ENCODE results near the gene C1GALT1. TPM values are rescaled to one million over a fixed set of nuclear protein-coding genes. Genes with fewer than 3 reads are reported as not detected.
"Not testable (repeated sequence)": the region's sequence is repeated elsewhere in the genome, so short reads cannot be mapped to it uniquely, and the experiment has no call there.

Gene C1GALT1
- total RNA-seq, 1 experiment from 2014 or later: 27.2 TPM

GRCh38 chr7:7191137-7191536 is 8.8 kb downstream of the C1GALT1 start (continued):
- no peak for TF ChIP-seq REST (IDR thresholded peaks at IDR 0.05; ENCODE audit: low read depth)
- TF ChIP-seq TCF7L2 (IDR thresholded peaks at IDR 0.05; ENCODE audit: borderline replicate concordance, extremely low read depth, insufficient read depth, insufficient read length): no peak

- H3K36me3 ChIP-seq (ENCODE audit: control insufficient read depth in 1 of 2, insufficient read depth in 2 of 2, low read length in 2 of 2); H3K4me3 ChIP-seq (replicated peaks in 1 of 2; ENCODE audit: low read depth in 1 of 2, low read length in 2 of 2); ATAC-seq; H3K27me3 ChIP-seq (ENCODE audit: insufficient read depth, low read length); H2AFZ ChIP-seq (ENCODE audit: low read depth, low read length, poor library complexity, severe bottlenecking); DNase-seq (ENCODE audit: low read depth, low spot score); H3K9ac ChIP-seq (ENCODE audit: low read length); intact Hi-C loops (cut with micrococcal nuclease); H4K20me1 ChIP-seq (ENCODE audit: insufficient read depth); RAD21 ChIA-PET (ENCODE audit: low non-redundant PET in 1 of 2, low total read pairs in 2 of 2, uncharacterized antibody in 2 of 2, unreplicated experiment in 2 of 2); BruUV-seq (replicated peaks); H3K4me2 ChIP-seq (ENCODE audit: low read length); CTCF ChIA-PET; H3K4me1 ChIP-seq (ENCODE audit: control insufficient read depth in 1 of 2, insufficient read depth in 2 of 2, low read length in 2 of 2); H3K9me3 ChIP-seq (ENCODE audit: control insufficient read depth in 1 of 2, insufficient read depth in 1 of 2, low read depth in 1 of 2, low read length in 2 of 2); H3K27ac ChIP-seq (ENCODE audit: low read depth, low read length); POLR2A ChIA-PET; H3K9me2 ChIP-seq (ENCODE audit: insufficient read depth): not testable (repeated sequence)
- H3K79me2 ChIP-seq (ENCODE audit: insufficient read depth, low read length): peaks cover 84% of the 10 kb centered on the region
These were observed 10.7 kb downstream of the C1GALT1 start for GRCh38 chr7:7192798-7193788.

- H3K4me2 ChIP-seq (ENCODE audit: low read length); H3K9ac ChIP-seq (ENCODE audit: low read length); H4K20me1 ChIP-seq (ENCODE audit: insufficient read depth); H3K36me3 ChIP-seq (ENCODE audit: control insufficient read depth in 1 of 2, insufficient read depth in 2 of 2, low read length in 2 of 2); H3K4me1 ChIP-seq (ENCODE audit: control insufficient read depth in 1 of 2, insufficient read depth in 2 of 2, low read length in 2 of 2); H2AFZ ChIP-seq (ENCODE audit: low read depth, low read length, poor library complexity, severe bottlenecking); RAD21 ChIA-PET (ENCODE audit: low non-redundant PET in 1 of 2, low total read pairs in 2 of 2, uncharacterized antibody in 2 of 2, unreplicated experiment in 2 of 2); H3K9me3 ChIP-seq (ENCODE audit: control insufficient read depth in 1 of 2, insufficient read depth in 1 of 2, low read depth in 1 of 2, low read length in 2 of 2); intact Hi-C loops (cut with micrococcal nuclease); H3K9me2 ChIP-seq (ENCODE audit: insufficient read depth); H3K27me3 ChIP-seq (ENCODE audit: insufficient read depth, low read length); DNase-seq (ENCODE audit: low read depth, low spot score); H3K4me3 ChIP-seq (replicated peaks in 1 of 2; ENCODE audit: low read depth in 1 of 2, low read length in 2 of 2); ATAC-seq; POLR2A ChIA-PET; H3K27ac ChIP-seq (ENCODE audit: low read depth, low read length); BruUV-seq (replicated peaks); CTCF ChIA-PET: not testable (repeated sequence)
- peaks cover 55% of the 10 kb centered on the region for H3K79me2 ChIP-seq (ENCODE audit: insufficient read depth, low read length)
These were observed 17.2 kb downstream of the C1GALT1 start for GRCh38 chr7:7199592-7199991.

GRCh38 chr7:7200255-7200654 is 17.9 kb downstream of the C1GALT1 start:
- H3K4me3 ChIP-seq (replicated peaks in 1 of 2; ENCODE audit: low read depth in 1 of 2, low read length in 2 of 2); H2AFZ ChIP-seq (ENCODE audit: low read depth, low read length, poor library complexity, severe bottlenecking); H3K9me3 ChIP-seq (ENCODE audit: control insufficient read depth in 1 of 2, insufficient read depth in 1 of 2, low read depth in 1 of 2, low read length in 2 of 2); H3K36me3 ChIP-seq (ENCODE audit: control insufficient read depth in 1 of 2, insufficient read depth in 2 of 2, low read length in 2 of 2); H4K20me1 ChIP-seq (ENCODE audit: insufficient read depth); BruUV-seq (replicated peaks); H3K27ac ChIP-seq (ENCODE audit: low read depth, low read length); H3K27me3 ChIP-seq (ENCODE audit: insufficient read depth, low read length); intact Hi-C loops (cut with micrococcal nuclease); H3K4me2 ChIP-seq (ENCODE audit: low read length); H3K9ac ChIP-seq (ENCODE audit: low read length); H3K9me2 ChIP-seq (ENCODE audit: insufficient read depth); H3K4me1 ChIP-seq (ENCODE audit: control insufficient read depth in 1 of 2, insufficient read depth in 2 of 2, low read length in 2 of 2); ATAC-seq; DNase-seq (ENCODE audit: low read depth, low spot score); CTCF ChIA-PET: not testable (repeated sequence)
- peaks cover 56% of the 10 kb centered on the region for H3K79me2 ChIP-seq (ENCODE audit: insufficient read depth, low read length)
- ChIA-PET POLR2A (interaction anchor here (1.3 kb wide), 1 partner anchor 18 kb away, joined by 3 read pairs; the partner anchor contains the start of gene C1GALT1), RAD21 (ENCODE audit: low non-redundant PET in 1 of 2, low total read pairs in 2 of 2, uncharacterized antibody in 2 of 2, unreplicated experiment in 2 of 2) (interaction anchor here in 1 of 2 experiments (0.6 kb wide), 1 partner anchor 22 kb away, joined by 3 read pairs; no protein-coding TSS in a partner anchor)

Measured in HCT116 (cell line).